ENCODE measurements around the gene SHCBP1. TPM values are rescaled to one million over a fixed set of nuclear protein-coding genes. Genes with fewer than 3 reads are reported as not detected.

Gene SHCBP1
- total and polyA plus RNA-seq, 2 of the 13 experiments (the other 11 are each of a cell fraction or from before 2014, with no cell fraction given), result 15.7 to 33.0 TPM

GRCh38 chr16:46621006-46621933 lies at the start of gene SHCBP1 (continued):
- TF ChIP-seq ZNF407 (CRISPR knock-in tag; IDR thresholded peaks at IDR 0.05; ENCODE audit: not compliant biosample characterization) (peak; percentile 81), FOXP4 (CRISPR knock-in tag; IDR thresholded peaks at IDR 0.05) (no peak), ZSCAN5A (CRISPR knock-in tag; IDR thresholded peaks at IDR 0.05; ENCODE audit: borderline replicate concordance) (peak; percentile 84; the same call in 1 of the 2 replicates), ZFP90 (CRISPR knock-in tag; IDR thresholded peaks at IDR 0.05; ENCODE audit: borderline replicate concordance) (peak; percentile 90), ZNF768 (CRISPR knock-in tag; IDR thresholded peaks at IDR 0.05) (peak; percentile 79), ZNF776 (CRISPR knock-in tag; IDR thresholded peaks at IDR 0.05) (no peak), HOXA9 (CRISPR knock-in tag; IDR thresholded peaks at IDR 0.05; ENCODE audit: borderline replicate concordance) (no peak; the same call in 1 of the 2 replicates), FOXO1 (CRISPR knock-in tag; IDR thresholded peaks at IDR 0.05) (no peak; the same call in 1 of the 2 replicates), RFXANK (CRISPR knock-in tag; IDR thresholded peaks at IDR 0.05) (no peak), ERF (CRISPR knock-in tag; IDR thresholded peaks at IDR 0.05) (peak; percentile 54; the same call in 1 of the 2 replicates), HDAC6 (IDR thresholded peaks at IDR 0.05; ENCODE audit: low read depth, low read length) (no peak), ZNF432 (CRISPR knock-in tag; IDR thresholded peaks at IDR 0.05; ENCODE audit: borderline replicate concordance) (no peak), TOE1 (CRISPR knock-in tag; IDR thresholded peaks at IDR 0.05) (0 out of 2 replicates have a peak, but pooled peaks have one; percentile 52), ZNF790 (CRISPR knock-in tag; IDR thresholded peaks at IDR 0.05; ENCODE audit: borderline replicate concordance) (no peak), ZNF839 (CRISPR knock-in tag; IDR thresholded peaks at IDR 0.05; ENCODE audit: borderline replicate concordance) (peak; percentile 57; the same call in 1 of the 2 replicates), PTBP1 (IDR thresholded peaks at IDR 0.05; ENCODE audit: low read depth, low read length, poor library complexity, severe bottlenecking) (no peak)

All from HepG2 (cell line).